Measurements from ENCODE around the gene LYRM4. TPM values are rescaled to one million over a fixed set of nuclear protein-coding genes. Genes with fewer than 3 reads are reported as not detected.

Gene LYRM4
- polyA plus RNA-seq = 77.6 and 85.7 TPM in 2 replicates

DNA sequence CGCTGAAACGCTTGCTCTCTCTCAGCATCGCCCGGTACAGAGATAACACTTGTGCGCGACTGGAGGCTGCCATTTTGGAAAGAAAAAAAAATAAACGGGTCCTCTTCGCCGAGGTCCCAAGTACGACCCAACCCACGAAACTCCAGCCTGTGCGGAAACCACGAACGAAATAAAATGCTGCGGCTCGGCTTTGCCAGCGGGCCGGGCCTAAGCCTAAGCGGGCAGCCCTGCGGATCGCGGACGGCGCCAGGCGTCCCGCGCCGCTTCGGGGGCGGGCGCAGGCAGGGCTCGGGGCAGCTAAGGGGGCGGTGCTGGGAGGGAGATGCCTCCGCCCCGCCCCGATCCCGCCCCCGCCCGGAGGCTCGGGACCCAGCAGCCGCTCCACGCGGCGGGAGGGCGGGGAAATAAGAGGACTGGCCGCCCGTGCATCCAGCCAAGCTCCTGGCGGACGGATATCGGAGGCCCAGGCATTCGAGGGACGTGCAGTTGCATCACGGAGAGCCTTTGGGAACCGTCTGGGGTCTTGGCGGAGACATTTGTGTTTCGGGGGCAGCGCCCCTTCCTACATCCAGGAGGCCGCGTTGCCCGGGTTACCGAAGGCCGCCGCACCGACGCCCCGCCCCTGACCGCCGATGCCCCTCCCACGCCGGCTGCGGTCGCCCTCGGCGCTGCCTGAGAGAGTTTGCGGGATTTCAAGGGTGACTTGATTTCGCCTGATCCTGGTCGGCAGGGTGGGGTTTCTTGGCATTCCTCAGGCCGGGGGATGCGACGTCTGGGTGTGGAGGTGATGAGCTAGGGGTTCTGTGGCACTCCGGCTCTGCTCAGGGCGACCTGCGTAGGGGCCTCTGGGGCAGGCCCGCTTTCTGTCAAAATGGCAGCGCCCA lies at the start of gene LYRM4, which contains the start of gene FARS2:
Gene LYRM4, minus strand, starts transcription at position 290 of the 884 bp plus-strand sequence. Its CDS starts 217 bp downstream, at position 73.
Gene FARS2, plus strand, starts transcription at position 853 of the 884 bp plus-strand sequence.

DNA sequence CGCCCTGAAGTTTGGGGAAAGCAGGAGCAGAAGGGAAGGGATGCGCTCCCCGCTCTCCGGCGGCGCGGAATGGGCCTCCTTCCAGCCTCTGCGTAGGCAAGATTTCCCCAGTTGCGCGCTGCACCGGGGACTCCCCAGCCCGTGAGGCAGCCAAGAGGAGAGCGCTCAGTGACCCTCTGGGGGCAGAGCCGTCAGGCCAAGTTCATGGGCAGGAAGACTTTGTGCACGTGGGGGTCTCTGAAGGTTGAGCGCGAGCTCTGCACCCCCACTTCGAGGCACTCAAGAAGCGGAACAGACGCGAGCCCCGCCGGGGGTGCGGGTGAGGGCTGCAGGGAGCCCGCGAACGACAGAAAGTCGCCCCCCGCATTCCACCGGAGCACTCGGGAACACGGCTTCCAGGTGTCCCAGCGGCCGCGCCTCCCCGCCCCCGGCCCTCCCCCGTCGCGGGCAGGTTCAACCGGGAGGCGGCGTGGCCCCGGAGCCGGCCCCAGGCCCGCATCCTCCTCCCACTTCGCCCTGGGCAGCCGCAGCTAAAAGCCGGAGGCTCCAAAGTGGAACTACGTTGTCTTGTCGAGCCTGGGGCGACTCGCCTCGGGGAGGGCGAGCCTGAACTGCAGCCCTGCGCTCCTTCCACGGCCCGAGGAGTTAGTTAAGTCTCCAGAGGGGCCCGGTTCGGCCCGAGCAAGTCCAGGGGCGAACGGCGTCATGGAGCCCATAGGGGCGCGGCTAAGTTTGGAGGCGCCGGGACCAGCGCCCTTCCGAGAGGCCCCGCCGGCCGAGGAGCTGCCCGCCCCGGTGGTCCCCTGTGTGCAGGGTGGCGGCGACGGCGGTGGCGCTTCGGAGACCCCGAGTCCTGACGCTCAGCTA lies 175.7 kb downstream of the LYRM4 start, which contains the start of gene PPP1R3G:
Gene PPP1R3G, plus strand, starts transcription at position 561 of the 867 bp plus-strand sequence. Its CDS starts 145 bp downstream, at position 706.

Other genes starting within 250 kb of the LYRM4 start
- gene PPP1R3G, start 175.6 kb downstream of the LYRM4 start, polyA plus RNA-seq = 0.10 and 0.55 TPM in 2 replicates
- gene FARS2, start 563 bp upstream of the LYRM4 start, polyA plus RNA-seq = 6.9 and 7.3 TPM in 2 replicates